CD4-positive, CD25-positive, alpha-beta regulatory T cell (primary cell): ENCODE data around the gene MDM2. TPM values are rescaled to one million over a fixed set of nuclear protein-coding genes. Genes with fewer than 3 reads are reported as not detected.
"Not testable (repeated sequence)": the region's sequence is repeated elsewhere in the genome, so short reads cannot be mapped to it uniquely, and the experiment has no call there.

Experiments used
- ATAC-seq, 2 donors: fragments of 150-1000 bp; cut with Tn5 transposase; one replicate each; pipeline ENCODE4 v1.10.0; 2021; ENCODE audit warnings: low read depth in 2 of 2, moderate number of reproducible peaks in 2 of 2, moderate library complexity in 1 of 2
- DNase-seq, 3 donors: peaks; one replicate each; pipeline versions ENCODE4 v3.0.0 to v3.0.0-alpha.2; 2012 to 2022; ENCODE audit warnings: mixed read lengths in 1 of 3
- H3K27ac ChIP-seq: one replicate; pipeline ENCODE4 v1.7.0; 2013; ENCODE audit warnings: mild to moderate bottlenecking, low read length; ENCODE audit not compliant: insufficient read depth, poor library complexity, severe bottlenecking
- H3K27me3 ChIP-seq: one replicate; pipeline ENCODE4 v1.7.0; 2013; ENCODE audit warnings: low read length; ENCODE audit not compliant: control insufficient read depth, insufficient read depth
- H3K36me3 ChIP-seq: one replicate; pipeline ENCODE4 v1.7.0; 2013; ENCODE audit warnings: mild to moderate bottlenecking, low read length, moderate library complexity; ENCODE audit not compliant: control insufficient read depth, insufficient read depth
- H3K4me1 ChIP-seq: 2 replicates; pipeline ENCODE4 v1.7.0; 2013; ENCODE audit warnings: mild to moderate bottlenecking, low read length; ENCODE audit not compliant: insufficient read depth, control insufficient read depth, poor library complexity, severe bottlenecking
- H3K4me3 ChIP-seq: one replicate; pipeline ENCODE4 v1.7.0; 2013; ENCODE audit warnings: low read depth, mild to moderate bottlenecking, low read length, moderate library complexity
- H3K9me3 ChIP-seq, 2 experiments: 1 replicate in 1 of 2; 2 replicates in 1 of 2; pipeline ENCODE4 v1.7.0; 2013; ENCODE audit warnings: low read length in 2 of 2, mild to moderate bottlenecking in 1 of 2, moderate library complexity in 1 of 2; ENCODE audit not compliant: control insufficient read depth in 2 of 2
- H3K27ac Mint-ChIP-seq, 3 donors: one replicate each; pipeline ENCODE4 v1.8.0; 2020 to 2022; ENCODE audit warnings: mild to moderate bottlenecking in 3 of 3, mixed read lengths in 3 of 3, moderate library complexity in 2 of 3
- H3K27me3 Mint-ChIP-seq: one replicate; pipeline ENCODE4 v1.8.0; 2022; ENCODE audit warnings: mild to moderate bottlenecking, mixed read lengths
- H3K36me3 Mint-ChIP-seq: one replicate; pipeline ENCODE4 v1.8.0; 2020; ENCODE audit warnings: mixed read lengths
- H3K4me1 Mint-ChIP-seq, 4 donors: one replicate each; pipeline ENCODE4 v1.8.0; 2020 to 2022; ENCODE audit warnings: mixed read lengths in 4 of 4, mild to moderate bottlenecking in 1 of 4
- H3K4me3 Mint-ChIP-seq, 4 donors: one replicate each; pipeline ENCODE4 v1.8.0; 2020 to 2022; ENCODE audit warnings: mild to moderate bottlenecking in 4 of 4, mixed read lengths in 4 of 4, moderate library complexity in 3 of 4
- H3K9me3 Mint-ChIP-seq, 7 donors: one replicate each; pipeline ENCODE4 v1.8.0; 2020 to 2022; ENCODE audit warnings: mixed read lengths in 7 of 7, mild to moderate bottlenecking in 3 of 7, moderate library complexity in 2 of 7
- polyA plus RNA-seq, 4 donors: library from polyadenylated mRNA; unstranded; fragments of 300-500 nt; fragmentation: Illumina TruSeq; gene quantifications; one replicate each; pipeline ENCODE4 v1.2.3, GENCODE V29; 2021
- total RNA-seq: library from RNA; stranded (reverse); gene quantifications from one replicate; pipeline ENCODE4 v1.2.3, GENCODE V29; 2022

Gene MDM2
- total and polyA plus RNA-seq, 5 donors from 2014 or later = 21.8 to 101 (median 24.0) TPM

- Mint-ChIP-seq H3K27ac (peak overlapping the region in 1 of 3 donors; percentile 26), H3K4me3 (no peak overlapping the region), H3K36me3 (peaks cover 40% of the 10 kb centered on the region), H3K9me3 (peaks cover 0 to 2% (median 0%) of the 10 kb centered on the region in 7 donors), H3K4me1 (peaks cover 11 to 16% (median 12%) of the 10 kb centered on the region in 4 donors), H3K27me3 (no peaks in the 10 kb centered on the region)
- ATAC-seq (no peak), DNase-seq (no peak)
- no peaks in the 10 kb centered on the region for H3K27me3 ChIP-seq
- H3K36me3 ChIP-seq = peaks cover 73% of the 10 kb centered on the region
- H3K9me3 ChIP-seq = no peaks in the 10 kb centered on the region
- no peaks in the 10 kb centered on the region for H3K4me1 ChIP-seq
- no peak overlapping the region for H3K4me3 ChIP-seq
- H3K27ac ChIP-seq = no peak overlapping the region
Observed at GRCh38 chr12:68835333-68835908, 27.4 kb downstream of the MDM2 start.

- Mint-ChIP-seq H3K36me3 (peaks cover 43% of the 10 kb centered on the region), H3K27ac (no peak overlapping the region), H3K4me3 (no peak overlapping the region), H3K9me3 (peaks cover 0 to 2% (median 0%) of the 10 kb centered on the region in 7 donors), H3K27me3 (no peaks in the 10 kb centered on the region), H3K4me1 (peaks cover 9 to 21% (median 18%) of the 10 kb centered on the region in 4 donors)
- no peak for ATAC-seq
- Histone ChIP-seq H3K36me3 (peaks cover 81% of the 10 kb centered on the region), H3K4me3 (no peak overlapping the region), H3K27ac (no peak overlapping the region), H3K4me1 (no peaks in the 10 kb centered on the region), H3K27me3 (no peaks in the 10 kb centered on the region), H3K9me3 (no peaks in the 10 kb centered on the region)
- no peak for DNase-seq
Observed at GRCh38 chr12:68837215-68837614, 29.2 kb downstream of the MDM2 start.

- no peak overlapping the region for H3K4me3 Mint-ChIP-seq
- Histone ChIP-seq H3K4me1 (no peaks in the 10 kb centered on the region), H3K27me3 (no peaks in the 10 kb centered on the region), H3K36me3 (peaks cover 87% of the 10 kb centered on the region), H3K9me3 (no peaks in the 10 kb centered on the region), H3K27ac (no peak overlapping the region), H3K4me3 (no peak overlapping the region)
- H3K4me1 Mint-ChIP-seq = peaks cover 9 to 21% (median 20%) of the 10 kb centered on the region in 4 donors
- ATAC-seq = no peak
- no peak for DNase-seq
- peaks cover 0 to 2% (median 0%) of the 10 kb centered on the region in 7 donors for H3K9me3 Mint-ChIP-seq
- peaks cover 44% of the 10 kb centered on the region for H3K36me3 Mint-ChIP-seq
- peak overlapping the region in 2 of 3 donors; percentile 29 to 90 for H3K27ac Mint-ChIP-seq
- H3K27me3 Mint-ChIP-seq = no peaks in the 10 kb centered on the region
Observed at GRCh38 chr12:68838046-68838886, 30.3 kb downstream of the MDM2 start.

DNA sequence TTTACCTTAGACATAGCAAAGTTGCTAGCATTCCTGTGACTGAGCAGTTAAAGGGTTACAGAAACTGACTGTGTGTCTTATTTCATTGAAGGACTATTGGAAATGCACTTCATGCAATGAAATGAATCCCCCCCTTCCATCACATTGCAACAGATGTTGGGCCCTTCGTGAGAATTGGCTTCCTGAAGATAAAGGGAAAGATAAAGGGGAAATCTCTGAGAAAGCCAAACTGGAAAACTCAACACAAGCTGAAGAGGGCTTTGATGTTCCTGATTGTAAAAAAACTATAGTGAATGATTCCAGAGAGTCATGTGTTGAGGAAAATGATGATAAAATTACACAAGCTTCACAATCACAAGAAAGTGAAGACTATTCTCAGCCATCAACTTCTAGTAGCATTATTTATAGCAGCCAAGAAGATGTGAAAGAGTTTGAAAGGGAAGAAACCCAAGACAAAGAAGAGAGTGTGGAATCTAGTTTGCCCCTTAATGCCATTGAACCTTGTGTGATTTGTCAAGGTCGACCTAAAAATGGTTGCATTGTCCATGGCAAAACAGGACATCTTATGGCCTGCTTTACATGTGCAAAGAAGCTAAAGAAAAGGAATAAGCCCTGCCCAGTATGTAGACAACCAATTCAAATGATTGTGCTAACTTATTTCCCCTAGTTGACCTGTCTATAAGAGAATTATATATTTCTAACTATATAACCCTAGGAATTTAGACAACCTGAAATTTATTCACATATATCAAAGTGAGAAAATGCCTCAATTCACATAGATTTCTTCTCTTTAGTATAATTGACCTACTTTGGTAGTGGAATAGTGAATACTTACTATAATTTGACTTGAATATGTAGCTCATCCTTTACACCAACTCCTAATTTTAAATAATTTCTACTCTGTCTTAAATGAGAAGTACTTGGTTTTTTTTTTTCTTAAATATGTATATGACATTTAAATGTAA, 31.5 kb downstream of the MDM2 start:
- H3K27me3 Mint-ChIP-seq = no peaks in the 10 kb centered on the region
- no peak overlapping the region for H3K27ac ChIP-seq
- H3K4me1 ChIP-seq = no peaks in the 10 kb centered on the region
- no peaks in the 10 kb centered on the region for H3K9me3 ChIP-seq
- peaks cover 0 to 2% (median 0%) of the 10 kb centered on the region in 7 donors for H3K9me3 Mint-ChIP-seq
- ATAC-seq = no peak
- peak overlapping the region in 1 of 3 donors; percentile 32 for H3K27ac Mint-ChIP-seq
- H3K27me3 ChIP-seq = no peaks in the 10 kb centered on the region
- peaks cover 81% of the 10 kb centered on the region for H3K36me3 ChIP-seq
- no peak overlapping the region for H3K4me3 ChIP-seq
- no peak overlapping the region for H3K4me3 Mint-ChIP-seq
- peaks cover 41% of the 10 kb centered on the region for H3K36me3 Mint-ChIP-seq
- peaks cover 13 to 23% (median 22%) of the 10 kb centered on the region in 4 donors for H3K4me1 Mint-ChIP-seq
- no peak for DNase-seq

DNA sequence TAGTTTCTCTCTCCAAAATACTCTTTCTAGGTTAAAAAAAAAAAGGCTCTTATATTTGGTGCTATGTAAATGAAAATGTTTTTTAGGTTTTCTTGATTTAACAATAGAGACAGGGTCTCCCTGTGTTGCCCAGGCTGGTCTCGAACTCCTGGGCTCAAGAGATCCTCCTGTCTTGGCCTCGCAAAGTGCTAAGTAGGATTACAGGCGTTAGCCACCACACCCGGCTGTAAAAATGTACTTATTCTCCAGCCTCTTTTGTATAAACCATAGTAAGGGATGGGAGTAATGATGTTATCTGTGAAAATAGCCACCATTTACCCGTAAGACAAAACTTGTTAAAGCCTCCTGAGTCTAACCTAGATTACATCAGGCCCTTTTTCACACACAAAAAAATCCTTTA, 33.2 kb downstream of the MDM2 start:
- H3K27ac Mint-ChIP-seq = peak overlapping the region in 1 of 3 donors; percentile 35
- not testable (repeated sequence) for H3K4me1 ChIP-seq, H3K27ac ChIP-seq, ATAC-seq, DNase-seq, H3K27me3 ChIP-seq, H3K4me3 Mint-ChIP-seq, H3K27me3 Mint-ChIP-seq, H3K4me3 ChIP-seq, H3K9me3 ChIP-seq, H3K9me3 Mint-ChIP-seq
- H3K36me3 ChIP-seq = peaks cover 66% of the 10 kb centered on the region
- H3K36me3 Mint-ChIP-seq = peaks cover 29% of the 10 kb centered on the region
- peaks cover 4 to 20% (median 16%) of the 10 kb centered on the region in 4 donors for H3K4me1 Mint-ChIP-seq

- Mint-ChIP-seq H3K36me3 (peaks cover 26% of the 10 kb centered on the region), H3K9me3 (peaks cover 0 to 2% (median 0%) of the 10 kb centered on the region in 7 donors), H3K4me3 (no peak overlapping the region), H3K27ac (no peak overlapping the region), H3K4me1 (peaks cover 4 to 18% (median 13%) of the 10 kb centered on the region in 4 donors), H3K27me3 (no peaks in the 10 kb centered on the region)
- H3K27me3 ChIP-seq = no peaks in the 10 kb centered on the region
- H3K4me3 ChIP-seq = no peak overlapping the region
- no peaks in the 10 kb centered on the region for H3K9me3 ChIP-seq
- DNase-seq (no peak), ATAC-seq (no peak)
- H3K27ac ChIP-seq = no peak overlapping the region
- H3K4me1 ChIP-seq = no peaks in the 10 kb centered on the region
- peaks cover 60% of the 10 kb centered on the region for H3K36me3 ChIP-seq
Observed at GRCh38 chr12:68841717-68842116, 33.7 kb downstream of the MDM2 start.

DNA sequence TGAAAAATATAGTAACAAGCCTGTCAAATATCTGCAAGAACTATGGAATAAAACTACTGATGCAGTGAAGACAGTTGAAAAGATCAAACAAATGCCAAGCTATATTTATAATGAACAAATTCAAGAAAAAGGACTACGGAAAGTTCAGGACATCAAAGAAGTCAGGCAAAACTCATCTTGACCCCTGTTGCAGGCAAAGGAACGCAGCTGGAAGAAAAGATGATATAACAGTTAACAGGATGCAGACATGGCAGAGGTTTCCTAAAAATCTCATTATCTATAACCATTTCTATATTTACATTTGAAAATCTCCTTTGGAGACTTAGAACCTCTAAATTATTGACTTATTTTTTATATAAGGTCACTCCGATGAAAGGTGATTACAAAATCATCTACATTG, 34.1 kb downstream of the MDM2 start:
- ATAC-seq (no peak), DNase-seq (no peak)
- no peak overlapping the region for H3K27ac ChIP-seq
- H3K4me1 Mint-ChIP-seq = peaks cover 4 to 18% (median 13%) of the 10 kb centered on the region in 4 donors
- peaks cover 0 to 2% (median 0%) of the 10 kb centered on the region in 7 donors for H3K9me3 Mint-ChIP-seq
- H3K4me1 ChIP-seq = no peaks in the 10 kb centered on the region
- H3K9me3 ChIP-seq = no peaks in the 10 kb centered on the region
- H3K27me3 ChIP-seq = no peaks in the 10 kb centered on the region
- H3K36me3 ChIP-seq = peaks cover 58% of the 10 kb centered on the region
- H3K27ac Mint-ChIP-seq = no peak overlapping the region
- H3K36me3 Mint-ChIP-seq = peaks cover 26% of the 10 kb centered on the region
- H3K4me3 Mint-ChIP-seq = no peak overlapping the region
- no peak overlapping the region for H3K4me3 ChIP-seq
- no peaks in the 10 kb centered on the region for H3K27me3 Mint-ChIP-seq
